22Rv1 (cell line): ENCODE results near the gene MEIS1.

Experiments used
- ZFX ChIP-seq: fragments of 450-650 bp; IDR thresholded peaks from 2 replicates; pipeline ENCODE4 v1.6.1; 2017; ENCODE audit warnings: antibody characterized with exemption, borderline replicate concordance
- TF ChIP-seq, protein P1 (sequence below): fragments of 450-650 bp; IDR thresholded peaks from 2 replicates; pipeline ENCODE4 v1.5.1; 2017; ENCODE audit warnings: mild to moderate bottlenecking

GRCh38 chr2:66508484-66509071, 73.7 kb downstream of the MEIS1 start:
- TF ChIP-seq, protein P1, sequence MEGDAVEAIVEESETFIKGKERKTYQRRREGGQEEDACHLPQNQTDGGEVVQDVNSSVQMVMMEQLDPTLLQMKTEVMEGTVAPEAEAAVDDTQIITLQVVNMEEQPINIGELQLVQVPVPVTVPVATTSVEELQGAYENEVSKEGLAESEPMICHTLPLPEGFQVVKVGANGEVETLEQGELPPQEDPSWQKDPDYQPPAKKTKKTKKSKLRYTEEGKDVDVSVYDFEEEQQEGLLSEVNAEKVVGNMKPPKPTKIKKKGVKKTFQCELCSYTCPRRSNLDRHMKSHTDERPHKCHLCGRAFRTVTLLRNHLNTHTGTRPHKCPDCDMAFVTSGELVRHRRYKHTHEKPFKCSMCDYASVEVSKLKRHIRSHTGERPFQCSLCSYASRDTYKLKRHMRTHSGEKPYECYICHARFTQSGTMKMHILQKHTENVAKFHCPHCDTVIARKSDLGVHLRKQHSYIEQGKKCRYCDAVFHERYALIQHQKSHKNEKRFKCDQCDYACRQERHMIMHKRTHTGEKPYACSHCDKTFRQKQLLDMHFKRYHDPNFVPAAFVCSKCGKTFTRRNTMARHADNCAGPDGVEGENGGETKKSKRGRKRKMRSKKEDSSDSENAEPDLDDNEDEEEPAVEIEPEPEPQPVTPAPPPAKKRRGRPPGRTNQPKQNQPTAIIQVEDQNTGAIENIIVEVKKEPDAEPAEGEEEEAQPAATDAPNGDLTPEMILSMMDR, result no peak
- TF ChIP-seq ZFX, result no peak
